T-helper 2 cell (primary cell): Measurements from ENCODE around the gene SLC12A7.
"Not testable (repeated sequence)": the region's sequence is repeated elsewhere in the genome, so short reads cannot be mapped to it uniquely, and the experiment has no call there.

Experiments used
- DNase-seq, 5 experiments: peaks; one replicate each; pipeline versions ENCODE4 v3.0.0 to v3.0.0-alpha.2; 2012 to 2022

Gene SLC12A7

GRCh38 chr5:1095990-1096363 lies 15.9 kb downstream of the SLC12A7 start:
- DNase-seq, result no peak

- DNase-seq, result no peak
Observed at GRCh38 chr5:1095302-1095989, 16.4 kb downstream of the SLC12A7 start.

GRCh38 chr5:1094670-1095190 lies 17.1 kb downstream of the SLC12A7 start:
- no peak for DNase-seq

GRCh38 chr5:1093361-1093760 lies 18.5 kb downstream of the SLC12A7 start:
- no peak for DNase-seq

GRCh38 chr5:1092122-1092521 lies 19.7 kb downstream of the SLC12A7 start:
- no peak for DNase-seq

- DNase-seq, result no peak
Observed at GRCh38 chr5:1091632-1092031, 20.2 kb downstream of the SLC12A7 start.

- DNase-seq, result no peak
Observed at GRCh38 chr5:1090538-1090937, 21.3 kb downstream of the SLC12A7 start.

GRCh38 chr5:1089621-1090040 lies 22.2 kb downstream of the SLC12A7 start:
- no peak for DNase-seq

GRCh38 chr5:1089146-1089545 lies 22.7 kb downstream of the SLC12A7 start:
- no peak for DNase-seq

GRCh38 chr5:1088726-1089125 lies 23.1 kb downstream of the SLC12A7 start:
- no peak for DNase-seq

GRCh38 chr5:1088031-1088430 lies 23.8 kb downstream of the SLC12A7 start:
- DNase-seq, result no peak

- DNase-seq, result no peak
Observed at GRCh38 chr5:1087428-1087827, 24.4 kb downstream of the SLC12A7 start.

GRCh38 chr5:1086871-1087270 lies 25.0 kb downstream of the SLC12A7 start:
- DNase-seq, result no peak

- no peak for DNase-seq
Observed at GRCh38 chr5:1086137-1086536, 25.7 kb downstream of the SLC12A7 start.

GRCh38 chr5:1085391-1085790 lies 26.5 kb downstream of the SLC12A7 start:
- DNase-seq, result no peak

GRCh38 chr5:1083823-1084605 lies 27.8 kb downstream of the SLC12A7 start:
- no peak for DNase-seq

GRCh38 chr5:1083026-1083425 lies 28.8 kb downstream of the SLC12A7 start:
- DNase-seq, result not testable (repeated sequence)

GRCh38 chr5:1081519-1081918 lies 30.3 kb downstream of the SLC12A7 start:
- no peak for DNase-seq

- no peak for DNase-seq
Observed at GRCh38 chr5:1080432-1080831, 31.4 kb downstream of the SLC12A7 start.

GRCh38 chr5:1079961-1080360 lies 31.9 kb downstream of the SLC12A7 start:
- no peak for DNase-seq

- no peak for DNase-seq
Observed at GRCh38 chr5:1079486-1079885, 32.4 kb downstream of the SLC12A7 start.

GRCh38 chr5:1078851-1079250 lies 33.0 kb downstream of the SLC12A7 start:
- DNase-seq, result no peak

- DNase-seq, result no peak
Observed at GRCh38 chr5:1078206-1078605, 33.7 kb downstream of the SLC12A7 start.

- DNase-seq, result no peak
Observed at GRCh38 chr5:1077491-1078020, 34.3 kb downstream of the SLC12A7 start.
